PC-9 (cell line): Measurements from ENCODE around the gene TEX38.

Experiments
- CTCF ChIP-seq: fragments of 200-600 bp; sonication (generic); conservative IDR thresholded peaks from 2 replicates; pipeline ENCODE4 v1.6.1; 2017; ENCODE audit warnings: mixed run types, antibody characterized with exemption, mild to moderate bottlenecking, moderate library complexity
- EZH2 ChIP-seq: fragments of 200-600 bp; sonication (generic); IDR thresholded peaks from 2 replicates; pipeline ENCODE4 v1.8.0; 2017; ENCODE audit warnings: antibody characterized with exemption, low read depth

DNA sequence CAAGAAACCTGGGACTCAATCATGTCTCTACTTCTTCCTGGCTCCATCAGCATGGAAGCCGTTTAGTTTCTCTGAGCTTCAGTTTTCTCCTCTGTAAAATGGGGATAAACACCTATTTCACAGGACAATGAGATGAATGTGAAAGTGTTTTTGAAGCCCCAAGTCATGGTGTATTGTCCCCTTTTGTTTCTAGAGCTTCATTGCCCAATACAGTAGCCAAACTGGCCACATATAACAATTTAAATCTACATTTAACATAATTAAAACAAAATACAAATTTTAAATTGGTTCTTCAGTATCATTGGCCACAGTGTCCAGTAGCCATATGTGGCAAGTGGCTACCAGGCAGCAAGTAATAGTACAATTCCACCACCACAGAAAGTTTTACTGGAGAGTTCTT is 49.5 kb downstream of the TEX38 start:
- TF ChIP-seq CTCF: no peak
- no peak for TF ChIP-seq EZH2
